PC-9 (cell line): ENCODE results near the gene COA5. TPM values are rescaled to one million over a fixed set of nuclear protein-coding genes. Genes with fewer than 3 reads are reported as not detected.

ENCODE experiments used
- BruUV-seq: library from RNA; stranded (reverse); fragments of 400-500 nt; replicated peaks from 2 replicates; lab custom pipeline; 2021; lab: Mats Ljungman, UMichigan
- CTCF ChIA-PET: fragments of 300-600 bp; sonication (Branson Sonifier 250); formaldehyde crosslinking; loops from one replicate; lab custom pipeline; 2022; ENCODE audit warnings: antibody characterized with exemption; lab: Charles Lee
- POLR2A ChIA-PET: fragments of 300-600 bp; sonication (Branson Sonifier 250); formaldehyde crosslinking; loops from one replicate; lab custom pipeline; 2022; ENCODE audit warnings: antibody characterized with exemption; ENCODE audit not compliant: unreplicated experiment; lab: Charles Lee
- DNase-seq, 2 experiments: peaks; one replicate each; pipeline versions ENCODE4 v3.0.0 to v3.0.0-alpha.2; 2015 to 2022; ENCODE audit warnings: mixed read lengths in 1 of 2
- H2AFZ ChIP-seq: fragments of 200-600 bp; sonication (generic); 2 replicates; pipeline ENCODE4 v1.8.1; 2017; ENCODE audit warnings: antibody characterized with exemption
- H3F3A ChIP-seq: fragments of 200-600 bp; sonication (generic); 2 replicates; pipeline ENCODE4 v1.8.1; 2017; ENCODE audit warnings: antibody characterized with exemption, mild to moderate bottlenecking, low read depth; ENCODE audit not compliant: insufficient read depth
- H3K27ac ChIP-seq: fragments of 200-600 bp; sonication (generic); 2 replicates; pipeline ENCODE4 v1.6.1; 2016; ENCODE audit warnings: mixed run types
- H3K27me3 ChIP-seq: fragments of 200-600 bp; sonication (generic); 2 replicates; pipeline ENCODE4 v1.6.1; 2016; ENCODE audit warnings: low read depth, mixed run types; ENCODE audit not compliant: insufficient read depth
- H3K36me3 ChIP-seq: fragments of 200-600 bp; sonication (generic); 2 replicates; pipeline ENCODE4 v1.6.1; 2016; ENCODE audit warnings: low read depth, mixed run types
- H3K4me1 ChIP-seq: fragments of 200-600 bp; sonication (generic); replicated peaks from 2 replicates; pipeline ENCODE4 v1.6.1; 2016; ENCODE audit warnings: mixed run types; ENCODE audit not compliant: insufficient read depth
- H3K4me2 ChIP-seq: fragments of 200-600 bp; sonication (generic); 2 replicates; pipeline ENCODE4 v1.6.1; 2017; ENCODE audit warnings: mixed run types
- H3K4me3 ChIP-seq: fragments of 200-600 bp; sonication (generic); 2 replicates; pipeline ENCODE4 v1.6.1; 2016; ENCODE audit warnings: mixed run types
- H3K79me2 ChIP-seq: fragments of 200-600 bp; sonication (generic); 2 replicates; pipeline ENCODE4 v1.6.1; 2017; ENCODE audit warnings: low read depth, mixed run types
- H3K9me2 ChIP-seq: fragments of 200-600 bp; sonication (generic); 2 replicates; pipeline ENCODE4 v1.8.1; 2017; ENCODE audit warnings: mild to moderate bottlenecking; ENCODE audit not compliant: insufficient read depth
- H3K9me3 ChIP-seq: fragments of 200-600 bp; sonication (generic); 2 replicates; pipeline ENCODE4 v1.8.1; 2016; ENCODE audit warnings: low read depth; ENCODE audit not compliant: insufficient read depth
- H4K20me1 ChIP-seq: fragments of 200-600 bp; sonication (generic); 2 replicates; pipeline ENCODE4 v1.8.1; 2017; ENCODE audit not compliant: insufficient read depth
- CTCF ChIP-seq: fragments of 200-600 bp; sonication (generic); conservative IDR thresholded peaks from 2 replicates; pipeline ENCODE4 v1.6.1; 2017; ENCODE audit warnings: mixed run types, antibody characterized with exemption, mild to moderate bottlenecking, moderate library complexity
- EZH2 ChIP-seq: fragments of 200-600 bp; sonication (generic); IDR thresholded peaks from 2 replicates; pipeline ENCODE4 v1.8.0; 2017; ENCODE audit warnings: antibody characterized with exemption, low read depth
- intact Hi-C: fragments of 100-400 bp; cut with micrococcal nuclease; formaldehyde crosslinking; loops from one replicate; pipeline ENCODE4 v1.10.0; 2022; ENCODE audit not compliant: unreplicated experiment
- total RNA-seq: library from RNA; stranded (reverse); gene quantifications from 2 replicates; pipeline ENCODE4 v1.2.3, GENCODE V29; 2021

Gene COA5
- total RNA-seq, 1 experiment from 2014 or later = 43.6 TPM

DNA sequence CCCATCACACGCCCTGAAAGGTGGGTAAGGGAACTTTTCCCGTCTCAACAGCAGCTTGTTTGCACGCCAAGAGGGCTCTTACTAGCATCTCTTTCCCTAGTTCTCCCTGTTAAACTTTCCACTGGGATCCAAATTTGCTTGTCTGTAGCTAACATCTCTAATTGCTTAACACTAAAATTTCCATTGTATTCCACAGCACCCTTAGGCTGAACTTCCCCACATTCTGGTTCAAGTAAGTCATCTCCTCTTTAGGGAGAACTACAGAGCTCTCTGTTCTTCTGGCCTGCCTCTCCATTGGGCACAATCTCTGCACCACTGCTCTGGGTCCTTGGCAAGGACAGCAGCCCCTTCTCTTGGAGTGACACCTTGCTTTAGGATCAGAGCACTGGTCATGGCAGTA is 24.0 kb upstream of the COA5 start:
- Histone ChIP-seq H3K79me2 (no peaks in the 10 kb centered on the region), H3K27me3 (no peaks in the 10 kb centered on the region), H3K4me1 (no peaks in the 10 kb centered on the region), H3F3A (no peaks in the 10 kb centered on the region), H3K36me3 (no peaks in the 10 kb centered on the region), H3K9me2 (no peaks in the 10 kb centered on the region), H3K4me2 (no peak overlapping the region), H4K20me1 (no peaks in the 10 kb centered on the region), H2AFZ (no peak overlapping the region), H3K9me3 (no peaks in the 10 kb centered on the region), H3K27ac (no peak overlapping the region), H3K4me3 (no peak overlapping the region)
- POLR2A ChIA-PET = interaction anchor here (0.7 kb wide), 1 partner anchor 24 kb away, joined by 3 read pairs; no protein-coding TSS in a partner anchor
- intact Hi-C loops = no loop called here
- TF ChIP-seq CTCF (no peak), EZH2 (no peak)
- DNase-seq = no peak
- no TSS peak for BruUV-seq
- CTCF ChIA-PET = no interaction called here

DNA sequence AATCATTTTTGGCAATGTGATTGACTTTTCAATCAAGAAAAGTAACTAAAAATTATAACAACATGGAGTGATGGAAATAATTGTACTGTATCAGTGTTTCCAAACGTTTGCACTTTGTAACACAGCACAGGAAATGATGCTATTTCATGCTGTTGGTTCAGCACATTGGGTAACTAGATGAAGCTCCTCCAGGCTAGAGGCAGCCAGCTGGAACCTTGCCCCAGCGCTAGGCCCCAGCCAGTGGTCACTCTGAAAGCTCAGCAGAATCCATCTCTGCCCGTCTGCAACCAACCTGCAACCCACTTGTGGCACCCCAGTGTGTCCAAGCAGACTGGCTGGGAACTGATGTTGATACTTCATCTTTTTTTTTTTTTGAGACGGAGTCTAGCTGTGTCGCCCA is 15.3 kb upstream of the COA5 start:
- CTCF ChIA-PET = no interaction called here
- intact Hi-C loops = no loop called here
- BruUV-seq = no TSS peak

GRCh38 chr2:98617149-98617548 is 8.8 kb upstream of the COA5 start:
- Histone ChIP-seq H3K27ac (no peak overlapping the region), H3K9me3 (no peaks in the 10 kb centered on the region), H3K4me1 (no peaks in the 10 kb centered on the region), H3K36me3 (peaks cover 40% of the 10 kb centered on the region), H3F3A (peaks cover 3% of the 10 kb centered on the region; the same call in 1 of the 2 replicates), H3K4me2 (no peak overlapping the region), H4K20me1 (peaks cover 13% of the 10 kb centered on the region), H3K79me2 (no peaks in the 10 kb centered on the region), H3K4me3 (no peak overlapping the region), H2AFZ (no peak overlapping the region), H3K9me2 (no peaks in the 10 kb centered on the region), H3K27me3 (no peaks in the 10 kb centered on the region)
- POLR2A ChIA-PET = no interaction called here
- CTCF ChIA-PET = no interaction called here
- DNase-seq = no peak
- no TSS peak for BruUV-seq
- intact Hi-C loops = no loop called here
- no peak for TF ChIP-seq EZH2
- TF ChIP-seq CTCF = no peak

More for the DNA sequence above, 15.3 kb upstream of the COA5 start:
- Histone ChIP-seq H3K9me3 (no peaks in the 10 kb centered on the region; the same call in 1 of the 2 replicates), H3K4me3 (no peak overlapping the region), H4K20me1 (no peaks in the 10 kb centered on the region), H3F3A (peaks cover 3% of the 10 kb centered on the region; the same call in 1 of the 2 replicates), H3K27me3 (no peaks in the 10 kb centered on the region), H3K4me2 (no peak overlapping the region), H3K36me3 (no peaks in the 10 kb centered on the region), H3K4me1 (no peaks in the 10 kb centered on the region), H2AFZ (no peak overlapping the region), H3K27ac (no peak overlapping the region), H3K79me2 (no peaks in the 10 kb centered on the region), H3K9me2 (no peaks in the 10 kb centered on the region)
- no peak for TF ChIP-seq EZH2
- no peak for TF ChIP-seq CTCF
- no peak for DNase-seq
- POLR2A ChIA-PET = interaction anchor here (0.7 kb wide), 1 partner anchor 15 kb away, joined by 10 read pairs; no protein-coding TSS in a partner anchor
